Activated CD8-positive, alpha-beta memory T cell treated with anti-CD3 and anti-CD28 coated beads for 1 hour (primary cell): Measurements from ENCODE around the gene EIF3L.

Source experiments
- DNase-seq, 2 donors: peaks; one replicate each; pipeline ENCODE4 v3.0.0-alpha.2; 2020; ENCODE audit warnings: low read depth in 1 of 2; ENCODE audit errors: extremely low read depth in 1 of 2

The EIF3L gene

GRCh38 chr22:37816543-37817180 is 32.6 kb upstream of the EIF3L start:
- no peak for DNase-seq

GRCh38 chr22:37817705-37818408 is 31.4 kb upstream of the EIF3L start:
- DNase-seq: peak; percentile 31 to 76

- DNase-seq: peak; percentile 27 to 45
Measured at GRCh38 chr22:37818409-37819104, 30.7 kb upstream of the EIF3L start.

- no peak for DNase-seq
Measured at GRCh38 chr22:37819105-37819433, 30.1 kb upstream of the EIF3L start.

GRCh38 chr22:37820350-37820749 is 28.9 kb upstream of the EIF3L start:
- no peak for DNase-seq

- no peak for DNase-seq
Measured at GRCh38 chr22:37822079-37822833, 27.0 kb upstream of the EIF3L start.

- DNase-seq: no peak
Measured at GRCh38 chr22:37823134-37823985, 25.9 kb upstream of the EIF3L start, which contains the start of gene GALR3. Gene GALR3, plus strand, starts transcription at chr22:37823382. Its CDS starts 25 bp downstream, at chr22:37823407.

GRCh38 chr22:37824674-37825641 is 24.3 kb upstream of the EIF3L start:
- no peak for DNase-seq

GRCh38 chr22:37827056-37827455 is 22.2 kb upstream of the EIF3L start:
- DNase-seq: no peak

GRCh38 chr22:37830093-37830842 is 19.0 kb upstream of the EIF3L start:
- no peak for DNase-seq

- no peak for DNase-seq
Measured at GRCh38 chr22:37831472-37831871, 17.7 kb upstream of the EIF3L start.

- no peak for DNase-seq
Measured at GRCh38 chr22:37832022-37832857, 17.0 kb upstream of the EIF3L start.

- no peak for DNase-seq
Measured at GRCh38 chr22:37842015-37842793, 7.0 kb upstream of the EIF3L start.

- peak in 1 of 2 donors; percentile 14 for DNase-seq
Measured at GRCh38 chr22:37843741-37844089, 5.5 kb upstream of the EIF3L start.

GRCh38 chr22:37844904-37845329 is 4.3 kb upstream of the EIF3L start:
- no peak for DNase-seq

GRCh38 chr22:37846433-37846832 is 2.8 kb upstream of the EIF3L start:
- DNase-seq: no peak

GRCh38 chr22:37848587-37849088 is 581 bp upstream of the EIF3L start:
- DNase-seq: no peak
